Measurements from ENCODE around the gene TAS2R40.
"Not testable (repeated sequence)": the region's sequence is repeated elsewhere in the genome, so short reads cannot be mapped to it uniquely, and the experiment has no call there.

The TAS2R40 gene

GRCh38 chr7:143221737-143222136 lies at the start of gene TAS2R40:
TAS2R40 (plus strand) TSS chr7:143222037; CDS start chr7:143222079, 42 bp downstream.
- DNase-seq (ENCODE audit: low read depth): no peak

- no peak for DNase-seq (ENCODE audit: low read depth)
Measured at GRCh38 chr7:143172354-143172753, 49.5 kb upstream of the TAS2R40 start.

DNA sequence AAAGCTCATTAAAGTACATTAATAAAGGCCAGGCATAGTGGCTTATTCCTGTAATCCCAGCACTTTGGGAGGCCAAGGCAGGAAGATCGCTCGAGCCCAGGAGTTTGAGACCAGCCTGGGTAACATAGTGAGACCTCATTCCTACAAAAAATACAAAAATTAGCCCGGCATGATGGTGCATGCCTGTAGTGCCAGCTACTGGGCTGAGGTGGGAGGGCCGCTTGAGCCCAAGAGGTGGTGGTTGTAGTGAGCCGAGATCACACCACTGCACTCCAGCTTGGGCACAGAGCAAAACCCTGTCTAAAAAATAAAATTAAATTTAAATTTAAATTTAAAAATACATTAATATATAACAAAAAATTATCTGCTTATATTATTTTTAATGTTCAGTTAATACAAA lies 45.7 kb upstream of the TAS2R40 start:
- no peak for DNase-seq (ENCODE audit: low read depth)

- no peak for DNase-seq (ENCODE audit: low read depth)
Measured at GRCh38 chr7:143177374-143178119, 44.3 kb upstream of the TAS2R40 start.

DNA sequence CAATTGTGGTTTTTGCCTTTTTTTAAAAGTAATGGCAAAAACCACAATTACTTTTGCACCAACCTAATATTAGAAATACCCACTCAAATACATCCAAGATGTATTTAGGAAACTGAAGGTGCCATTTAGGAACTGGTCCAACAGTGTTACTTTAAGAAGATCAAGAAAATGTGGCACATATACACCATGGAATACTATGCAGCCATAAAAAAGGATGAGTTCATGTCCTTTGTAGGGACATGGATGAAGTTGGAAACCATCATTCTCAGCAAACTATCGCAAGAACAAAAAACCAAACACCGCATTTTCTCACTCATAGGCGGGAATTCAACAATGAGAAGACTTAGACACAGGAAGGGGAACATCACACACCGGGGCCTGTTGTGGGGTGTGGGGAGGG lies 41.1 kb upstream of the TAS2R40 start:
- DNase-seq (ENCODE audit: low read depth): not testable (repeated sequence)

DNA sequence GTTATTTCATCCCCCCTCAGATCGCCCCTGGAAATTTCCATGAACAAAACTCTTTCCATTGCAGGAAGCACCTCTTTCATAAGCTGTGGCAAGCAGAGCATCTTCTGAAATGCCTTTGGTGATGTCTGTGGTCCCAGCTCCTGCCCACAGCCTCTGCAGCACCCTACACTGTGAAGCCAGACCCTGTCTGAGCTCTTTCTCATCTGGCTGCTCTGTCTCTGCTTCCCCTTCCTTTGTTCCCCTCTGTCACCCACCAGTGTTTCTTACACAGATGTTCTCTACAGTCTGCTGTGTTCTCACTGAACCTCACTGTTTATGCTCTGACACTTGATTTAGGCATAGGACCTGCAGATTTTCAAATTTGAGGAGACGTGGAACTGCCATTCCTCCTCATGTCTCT lies 40.5 kb upstream of the TAS2R40 start:
- DNase-seq (ENCODE audit: low read depth): no peak

DNA sequence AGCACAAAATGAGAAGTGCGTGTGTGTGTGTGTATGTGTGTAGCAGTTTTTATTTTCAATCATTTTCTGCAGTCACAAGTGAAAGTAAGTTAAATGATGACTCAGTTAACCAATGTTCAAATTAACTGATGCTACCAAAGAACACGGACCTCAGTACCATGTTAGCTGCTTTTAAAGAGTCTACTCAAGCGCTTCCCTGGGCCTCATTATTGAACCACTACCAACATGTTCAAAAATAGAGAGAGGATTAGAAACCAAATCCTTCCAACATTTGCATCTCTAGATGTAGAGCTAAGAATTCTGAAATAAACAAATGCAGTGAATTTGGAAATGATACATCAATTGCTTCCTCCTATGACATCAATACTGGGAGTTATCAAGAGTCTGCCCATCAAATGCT lies 38.8 kb upstream of the TAS2R40 start, which contains the start of gene TAS2R39:
TSS of gene TAS2R39 (plus strand) at position 396 of the 400 bp plus-strand sequence. CDS start at position 396, 0 bp downstream.
- DNase-seq (ENCODE audit: low read depth): no peak

GRCh38 chr7:143185551-143185950 lies 36.3 kb upstream of the TAS2R40 start:
- DNase-seq (ENCODE audit: low read depth): no peak

DNA sequence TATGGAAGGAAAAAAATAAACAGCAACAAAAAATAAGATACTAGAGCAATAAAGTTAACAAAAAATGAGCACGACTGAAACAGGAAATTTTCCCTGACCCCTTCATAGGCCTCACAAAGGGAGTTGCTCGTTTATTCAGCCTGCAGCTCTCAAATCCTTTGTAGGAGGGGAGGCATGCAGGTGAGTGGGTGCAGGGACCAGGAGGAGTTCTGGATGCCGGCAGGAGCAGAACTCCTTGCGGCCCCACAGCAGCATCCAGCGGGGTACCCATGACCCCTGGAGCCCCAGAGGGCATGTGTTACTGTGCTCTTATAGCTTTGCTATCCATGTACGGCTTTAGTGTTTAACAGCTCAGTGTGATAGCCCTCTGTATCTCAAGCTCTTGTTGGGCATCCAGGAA lies 32.8 kb upstream of the TAS2R40 start:
- no peak for DNase-seq (ENCODE audit: low read depth)

GRCh38 chr7:143193880-143194279 lies 28.0 kb upstream of the TAS2R40 start:
- no peak for DNase-seq (ENCODE audit: low read depth)

- DNase-seq (ENCODE audit: low read depth): no peak
Measured at GRCh38 chr7:143199040-143199439, 22.8 kb upstream of the TAS2R40 start.

DNA sequence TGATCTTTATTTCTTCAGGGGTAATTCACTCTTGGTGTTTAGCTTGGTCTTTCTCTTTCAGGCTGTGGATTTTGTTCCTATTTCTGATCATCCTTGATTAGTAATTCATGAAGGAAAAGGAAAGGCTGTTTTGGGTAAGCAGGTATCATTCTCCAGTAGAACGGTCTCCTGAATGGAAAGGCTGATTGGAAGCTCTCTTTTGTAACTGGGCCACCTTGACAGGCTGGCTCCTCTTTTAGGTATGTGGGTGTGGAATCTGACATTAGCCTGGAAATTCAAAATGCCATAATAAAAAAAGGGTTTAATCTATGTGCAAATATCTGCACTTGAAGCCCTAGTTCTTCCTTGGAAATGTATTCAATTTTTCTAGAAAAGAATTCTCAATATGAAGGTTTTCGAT lies 19.7 kb upstream of the TAS2R40 start:
- DNase-seq (ENCODE audit: low read depth): no peak

DNA sequence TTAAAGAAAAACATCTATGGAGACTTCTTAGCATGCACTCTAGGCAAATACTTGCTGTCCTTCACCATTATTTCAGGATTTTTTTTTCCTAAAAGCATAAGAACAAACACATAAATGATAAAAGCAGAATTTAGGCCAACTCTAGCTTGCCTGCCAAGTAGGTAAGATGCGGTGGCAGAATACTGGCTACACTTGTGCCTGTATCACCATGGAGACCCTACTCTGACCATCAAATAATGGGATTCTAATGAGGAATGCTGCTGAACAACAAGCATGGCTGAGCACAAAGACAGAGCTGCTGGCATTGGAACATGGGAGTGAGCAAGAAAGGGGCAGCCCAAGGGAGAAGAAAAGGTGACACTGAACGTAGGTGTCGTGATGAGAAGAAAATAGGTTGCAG lies 18.5 kb upstream of the TAS2R40 start:
- DNase-seq (ENCODE audit: low read depth): no peak

- peak; percentile 1 for DNase-seq (ENCODE audit: low read depth)
Measured at GRCh38 chr7:143205560-143206293, 16.1 kb upstream of the TAS2R40 start.

DNA sequence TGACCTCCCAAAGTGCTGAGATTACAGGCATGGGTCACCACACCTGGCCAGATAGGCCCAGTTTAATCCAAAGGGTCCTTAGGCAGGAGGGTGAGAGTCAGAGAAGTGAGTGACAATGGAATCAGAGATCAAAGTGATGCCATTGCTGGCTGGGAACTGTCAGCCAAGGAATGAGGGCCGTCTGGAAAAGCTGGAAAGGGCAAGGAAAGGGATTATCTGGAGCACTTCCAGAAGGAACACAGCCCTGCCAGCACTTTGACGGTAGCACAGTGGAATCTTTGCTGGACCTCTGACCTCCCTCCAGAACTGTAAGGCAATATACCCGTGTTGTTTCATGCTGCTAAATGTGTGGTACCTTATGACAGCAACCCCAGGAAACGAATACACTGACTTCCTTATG lies 11.3 kb upstream of the TAS2R40 start:
- no peak for DNase-seq (ENCODE audit: low read depth)

DNA sequence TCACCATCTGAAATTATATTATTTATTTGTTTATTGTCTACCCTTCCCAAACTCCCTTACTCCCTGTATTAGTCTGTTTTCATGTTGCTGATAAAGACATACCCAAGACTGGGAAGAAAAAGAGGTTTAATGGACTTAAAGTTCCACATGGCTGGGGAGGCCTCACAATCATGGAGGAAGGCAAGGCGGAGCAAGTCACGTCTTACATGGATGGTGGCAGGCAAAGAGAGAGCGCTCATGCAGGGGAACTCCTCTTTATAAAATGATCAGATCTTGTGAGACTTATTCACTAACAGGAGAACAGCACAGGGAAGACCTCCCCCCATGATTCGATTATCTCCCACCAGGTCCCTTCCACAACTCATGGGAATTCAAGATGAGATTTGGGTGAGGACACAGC lies 8.4 kb upstream of the TAS2R40 start:
- DNase-seq (ENCODE audit: low read depth): not testable (repeated sequence)

DNA sequence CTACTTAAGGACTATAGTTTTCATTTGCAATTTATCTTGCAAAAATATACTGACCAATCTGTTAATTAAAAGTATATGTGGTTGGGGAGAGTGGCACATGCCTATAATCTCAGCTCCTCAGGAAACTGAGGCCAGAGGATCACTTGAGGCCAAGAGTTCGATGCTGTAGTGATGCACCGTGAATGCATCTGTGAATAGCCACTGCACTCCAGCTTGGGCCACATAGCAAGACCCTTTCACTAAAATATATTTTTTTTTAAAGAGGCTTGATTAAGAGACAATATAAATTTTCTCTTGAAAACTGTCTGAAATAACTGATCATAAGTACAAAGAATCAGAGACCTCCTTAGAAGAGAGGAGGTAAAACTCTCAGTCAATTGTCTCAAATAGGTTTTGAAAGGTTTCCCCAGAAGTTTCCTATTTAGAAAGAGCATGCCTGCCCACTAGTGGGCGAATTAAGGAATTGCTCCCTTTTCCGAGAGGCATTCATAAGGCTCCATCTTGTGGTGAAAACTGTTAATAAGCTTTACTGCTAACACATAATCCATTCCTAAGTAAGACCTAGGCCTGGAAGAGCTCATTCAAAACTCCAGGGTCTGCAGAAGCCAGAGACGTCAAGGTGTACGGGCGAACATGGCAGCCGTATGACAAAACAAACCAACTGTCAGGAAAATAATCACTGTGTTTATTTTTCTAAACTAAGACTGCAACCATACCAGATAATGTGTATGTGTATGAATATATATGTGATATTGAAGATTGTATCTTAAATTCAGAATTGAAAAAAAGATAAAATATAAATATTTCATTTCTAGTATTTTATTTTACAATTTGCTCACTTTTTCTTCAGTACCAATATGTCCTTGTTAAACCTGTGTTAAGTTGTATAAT lies 6.8 kb upstream of the TAS2R40 start:
- peak; percentile 30 for DNase-seq (ENCODE audit: low read depth)

DNA sequence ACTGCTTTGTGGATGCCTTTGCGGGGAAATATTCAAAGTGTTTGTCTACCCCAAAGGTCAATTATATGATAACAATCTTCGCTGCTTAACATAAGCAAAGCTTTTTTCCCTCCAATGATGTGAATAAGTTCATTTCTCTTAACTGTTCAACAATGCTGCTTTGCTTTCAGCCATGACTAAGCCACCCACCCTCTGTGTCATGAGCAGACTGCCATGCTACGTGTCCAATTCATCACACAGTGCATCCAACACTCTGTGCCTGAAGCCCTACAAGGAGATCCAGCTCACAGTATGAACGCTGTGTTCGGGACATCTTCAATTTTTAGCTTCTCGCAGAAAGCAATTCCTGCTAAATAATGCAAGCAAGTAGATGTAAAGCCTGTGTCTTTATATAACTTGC lies 5.7 kb upstream of the TAS2R40 start:
- no peak for DNase-seq (ENCODE audit: low read depth)

- no peak for DNase-seq (ENCODE audit: low read depth)
Measured at GRCh38 chr7:143216686-143217085, 5.2 kb upstream of the TAS2R40 start.

GRCh38 chr7:143217806-143218205 lies 4.0 kb upstream of the TAS2R40 start:
- DNase-seq (ENCODE audit: low read depth): no peak

- no peak for DNase-seq (ENCODE audit: low read depth)
Measured at GRCh38 chr7:143221286-143221685, 551 bp upstream of the TAS2R40 start.

DNA sequence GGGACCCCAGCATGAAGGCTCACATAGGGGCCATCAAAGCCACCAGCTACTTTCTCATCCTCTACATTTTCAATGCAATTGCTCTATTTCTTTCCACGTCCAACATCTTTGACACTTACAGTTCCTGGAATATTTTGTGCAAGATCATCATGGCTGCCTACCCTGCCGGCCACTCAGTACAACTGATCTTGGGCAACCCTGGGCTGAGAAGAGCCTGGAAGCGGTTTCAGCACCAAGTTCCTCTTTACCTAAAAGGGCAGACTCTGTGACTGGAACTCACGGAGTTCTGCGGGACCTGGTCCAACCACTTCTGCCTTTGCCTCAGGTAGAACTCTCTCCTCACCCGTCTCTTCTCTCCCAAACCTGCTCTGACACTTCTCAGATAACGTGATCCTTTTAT lies 945 bp downstream of the TAS2R40 start:
- DNase-seq (ENCODE audit: low read depth): no peak
